GM12873 (cell line): Measurements from ENCODE around the gene TOX2.

Experiments
- TF ChIP-seq, protein P1 (sequence below): IDR thresholded peaks from 2 replicates; pipeline ENCODE4 v1.5.1; 2012; ENCODE audit warnings: low read depth, mild to moderate bottlenecking, moderate library complexity, low read length, control low read depth; ENCODE audit not compliant: insufficient read depth; ENCODE audit errors: missing control alignments

Gene TOX2

DNA sequence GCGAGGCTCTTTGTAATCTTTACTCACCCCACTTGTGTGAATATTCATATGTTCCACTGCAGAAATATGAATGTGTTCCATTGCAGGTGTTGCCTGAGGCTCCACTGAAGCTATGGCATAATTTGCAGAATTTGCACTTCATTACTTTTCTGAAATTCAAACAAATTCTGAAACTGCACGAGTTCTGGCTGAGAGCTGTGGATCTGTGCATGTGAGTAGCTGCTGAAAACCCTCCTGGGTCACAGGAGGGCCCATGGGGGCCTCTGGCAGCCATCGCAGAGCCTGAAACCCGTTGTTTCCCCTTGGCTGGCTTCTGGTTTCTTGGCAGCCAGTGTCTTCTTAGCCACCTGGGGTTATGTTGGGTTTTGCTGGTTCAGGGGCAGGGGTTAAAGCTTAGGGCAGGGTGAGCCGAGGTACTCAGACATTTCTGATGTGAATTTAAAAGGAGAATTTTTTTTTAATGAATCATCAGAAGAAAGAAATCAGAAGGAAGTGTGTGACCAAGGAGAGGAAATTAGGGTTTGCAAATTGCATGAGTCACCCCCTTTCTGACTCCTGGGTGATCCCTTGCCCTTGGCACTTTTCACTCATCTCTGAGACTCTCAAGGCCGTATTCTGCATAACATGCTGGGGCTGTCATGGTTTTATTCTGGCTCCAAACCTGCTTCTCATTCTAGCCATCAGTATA is 40.6 kb downstream of the TOX2 start:
- TF ChIP-seq, protein P1, sequence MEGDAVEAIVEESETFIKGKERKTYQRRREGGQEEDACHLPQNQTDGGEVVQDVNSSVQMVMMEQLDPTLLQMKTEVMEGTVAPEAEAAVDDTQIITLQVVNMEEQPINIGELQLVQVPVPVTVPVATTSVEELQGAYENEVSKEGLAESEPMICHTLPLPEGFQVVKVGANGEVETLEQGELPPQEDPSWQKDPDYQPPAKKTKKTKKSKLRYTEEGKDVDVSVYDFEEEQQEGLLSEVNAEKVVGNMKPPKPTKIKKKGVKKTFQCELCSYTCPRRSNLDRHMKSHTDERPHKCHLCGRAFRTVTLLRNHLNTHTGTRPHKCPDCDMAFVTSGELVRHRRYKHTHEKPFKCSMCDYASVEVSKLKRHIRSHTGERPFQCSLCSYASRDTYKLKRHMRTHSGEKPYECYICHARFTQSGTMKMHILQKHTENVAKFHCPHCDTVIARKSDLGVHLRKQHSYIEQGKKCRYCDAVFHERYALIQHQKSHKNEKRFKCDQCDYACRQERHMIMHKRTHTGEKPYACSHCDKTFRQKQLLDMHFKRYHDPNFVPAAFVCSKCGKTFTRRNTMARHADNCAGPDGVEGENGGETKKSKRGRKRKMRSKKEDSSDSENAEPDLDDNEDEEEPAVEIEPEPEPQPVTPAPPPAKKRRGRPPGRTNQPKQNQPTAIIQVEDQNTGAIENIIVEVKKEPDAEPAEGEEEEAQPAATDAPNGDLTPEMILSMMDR: no peak

DNA sequence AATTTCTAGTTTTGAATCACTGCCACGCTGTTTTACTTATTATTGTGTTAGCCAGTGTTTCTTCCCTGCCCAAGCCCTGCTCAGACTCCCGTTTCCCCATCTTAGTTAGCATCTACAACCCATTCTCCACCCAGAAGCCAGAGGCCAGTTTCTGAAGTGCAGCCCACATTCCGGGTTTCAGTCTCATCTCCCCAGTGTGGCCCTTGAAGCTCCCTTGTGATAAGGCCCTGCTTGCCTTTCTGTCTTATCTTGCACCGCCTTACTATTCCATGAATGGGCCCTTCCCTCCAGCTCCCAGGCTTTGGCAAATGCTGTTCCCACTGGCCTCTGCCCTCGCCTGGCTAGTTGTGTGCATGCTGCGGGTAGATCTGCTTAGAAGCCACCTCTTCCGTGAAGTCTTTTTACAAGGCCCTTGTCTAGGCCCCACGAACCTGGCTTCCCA is 41.1 kb downstream of the TOX2 start:
- TF ChIP-seq, protein P1: no peak

DNA sequence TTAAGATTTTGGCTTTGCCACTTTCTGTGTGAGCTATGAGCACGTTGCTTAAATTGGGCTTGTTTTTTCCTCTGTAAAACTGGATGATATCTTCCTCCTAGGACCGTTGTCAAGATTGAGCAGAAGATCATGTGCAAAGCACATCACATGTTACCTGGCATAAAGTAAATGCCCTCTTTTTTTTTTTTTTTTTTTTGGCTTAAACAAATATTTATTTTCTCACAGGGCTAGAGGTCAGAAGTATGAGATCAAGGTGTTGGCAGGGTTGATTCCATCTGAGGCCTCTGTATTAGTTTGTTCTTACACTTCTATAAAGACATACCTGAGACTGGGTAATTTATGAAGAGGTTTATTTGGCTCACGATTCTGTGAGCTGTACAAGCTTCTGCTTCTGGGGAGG is 42.7 kb downstream of the TOX2 start:
- TF ChIP-seq, protein P1: no peak

DNA sequence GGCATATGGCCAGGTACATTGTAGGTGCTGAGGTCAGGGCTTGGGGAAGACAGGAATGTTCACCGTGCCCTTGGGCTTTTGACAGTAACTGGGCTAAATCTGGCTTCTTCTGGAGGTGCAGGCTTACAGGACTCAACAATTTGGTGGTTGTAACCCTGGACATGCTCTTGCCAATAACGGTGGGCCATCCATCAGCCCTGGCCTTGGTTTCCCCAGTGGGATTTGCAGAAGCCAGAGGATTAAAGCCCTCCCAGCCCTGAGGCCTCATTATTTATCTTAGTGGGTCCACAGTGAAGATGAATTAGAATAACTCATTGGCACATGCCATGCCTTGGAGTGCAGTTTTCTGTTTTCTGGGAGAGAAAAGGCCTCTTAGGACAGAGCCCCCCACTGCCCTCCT is 44.0 kb downstream of the TOX2 start:
- TF ChIP-seq, protein P1: no peak

DNA sequence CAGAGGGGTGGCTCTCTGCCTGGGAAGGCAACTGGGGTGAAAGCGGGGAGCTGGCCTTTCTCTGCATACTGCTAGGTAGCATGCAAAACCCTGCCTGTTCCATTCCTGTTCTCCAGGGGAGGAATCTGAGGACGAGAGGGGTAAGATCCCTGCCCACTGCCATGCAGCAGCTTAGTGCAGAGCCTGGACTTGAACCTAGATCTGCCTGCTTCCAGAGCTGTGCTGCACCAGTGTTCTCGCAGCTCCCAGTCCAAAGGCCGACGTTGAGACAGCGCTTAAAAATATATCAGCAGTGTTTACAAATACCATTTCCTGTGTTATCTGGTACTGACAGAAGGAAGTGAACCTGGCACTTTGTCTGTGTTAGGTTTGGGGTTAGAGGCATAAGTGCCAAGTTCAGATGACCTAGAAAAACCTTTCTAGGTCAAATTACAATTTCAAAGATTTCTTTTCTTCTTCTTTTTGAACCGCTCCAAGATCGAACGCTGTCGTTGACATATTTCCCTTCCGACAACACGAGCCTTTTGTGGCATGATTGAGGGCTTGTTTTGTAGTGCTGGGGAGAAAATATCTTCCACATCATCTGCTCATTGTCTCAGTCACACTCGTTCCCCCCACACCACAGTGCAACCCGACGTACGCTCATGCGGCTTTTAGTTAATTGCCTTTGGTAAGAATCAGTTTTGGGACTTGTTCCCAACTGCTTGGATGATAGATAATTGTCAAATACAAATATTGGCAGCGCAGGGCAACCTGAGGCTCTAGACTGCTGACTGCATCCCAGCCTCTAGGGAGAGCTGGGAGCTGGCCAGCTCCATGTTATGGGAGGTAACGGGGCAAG is 44.6 kb downstream of the TOX2 start:
- TF ChIP-seq, protein P1: no peak

DNA sequence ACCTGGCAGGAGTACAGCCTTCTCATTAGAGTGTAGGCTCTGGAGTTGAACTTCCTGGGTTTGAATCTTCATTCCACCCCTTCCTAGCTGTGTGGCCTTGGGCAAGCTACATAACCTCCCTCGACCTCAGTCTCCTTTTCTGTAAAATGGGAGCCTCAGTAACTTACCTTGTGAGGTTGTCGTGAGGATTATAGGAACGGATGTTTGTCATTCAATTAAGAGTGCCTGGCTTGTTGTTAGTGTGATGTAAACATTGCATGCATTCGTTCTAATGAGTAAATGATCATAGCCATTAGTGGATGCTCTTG is 45.2 kb downstream of the TOX2 start:
- TF ChIP-seq, protein P1: no peak

DNA sequence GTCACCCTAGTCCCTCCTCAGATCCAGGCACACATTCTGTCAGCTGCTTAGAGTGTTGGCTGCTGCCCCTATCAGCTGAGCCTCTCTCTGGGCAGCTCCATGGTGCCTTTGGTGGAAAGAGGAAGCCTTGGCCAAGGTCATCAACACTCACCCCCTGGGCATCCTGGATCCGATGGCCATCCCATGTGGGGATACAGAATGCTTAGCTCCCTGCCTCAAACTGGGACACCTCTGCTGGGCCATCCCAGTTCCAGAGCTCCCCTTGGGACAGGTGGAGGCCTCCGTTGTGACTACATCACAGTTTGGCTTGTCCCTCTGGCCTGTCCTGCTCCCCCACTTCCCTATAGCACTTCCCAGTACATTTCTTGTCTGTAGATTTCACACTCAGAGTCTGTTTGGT is 45.6 kb downstream of the TOX2 start:
- TF ChIP-seq, protein P1: no peak
